ENCODE data around the gene ADAMTS4. TPM values are rescaled to one million over a fixed set of nuclear protein-coding genes. Genes with fewer than 3 reads are reported as not detected.

ADAMTS4 gene
- total and polyA plus RNA-seq, 9 of the 15 experiments (the other 6 are each of a cell fraction or from before 2014, with no cell fraction given), result 0.07 to 3.7 (median 0.41) TPM

DNA sequence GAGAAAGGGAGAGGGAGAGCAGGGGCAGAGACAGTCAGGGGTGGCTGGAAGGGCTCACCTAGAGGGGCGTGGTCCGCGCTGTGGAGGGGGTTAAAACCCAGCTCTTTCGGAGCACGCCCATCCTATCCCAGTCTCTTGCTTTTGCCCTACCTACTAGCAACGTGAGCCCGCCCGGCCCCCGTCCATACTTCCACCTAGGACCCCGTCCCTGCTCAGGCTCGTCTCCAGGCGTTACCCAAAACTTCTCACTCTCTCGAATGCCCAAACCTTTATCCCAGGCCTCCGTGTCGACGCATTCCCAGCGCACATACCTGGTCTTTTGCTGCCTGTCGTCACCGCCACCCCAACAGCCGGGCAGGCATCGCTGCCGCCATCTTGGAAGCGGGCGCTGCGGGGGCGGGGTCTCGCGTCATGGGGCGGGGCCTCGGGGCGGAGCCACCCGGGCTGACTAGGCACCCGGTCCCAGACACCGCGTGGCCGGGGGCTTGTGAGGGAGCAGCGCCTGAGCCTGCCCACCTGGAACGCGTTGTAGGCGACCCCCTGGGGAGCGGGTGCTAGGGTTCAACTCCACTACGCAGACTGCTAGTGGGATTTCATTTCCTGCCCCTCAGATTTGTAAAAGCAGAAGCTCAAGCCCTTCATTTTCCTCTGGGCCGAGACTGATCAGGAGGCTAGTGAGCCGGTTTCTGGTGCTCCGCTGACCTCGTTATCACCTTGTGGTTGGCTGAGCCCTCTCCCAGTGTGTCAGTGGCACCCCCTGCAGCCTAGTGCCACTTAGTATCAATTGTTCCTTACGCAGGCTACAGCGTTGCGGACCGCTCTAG lies 21.5 kb downstream of the ADAMTS4 start, which contains the start of gene B4GALT3 (continued):
- TF ChIP-seq, protein P1, sequence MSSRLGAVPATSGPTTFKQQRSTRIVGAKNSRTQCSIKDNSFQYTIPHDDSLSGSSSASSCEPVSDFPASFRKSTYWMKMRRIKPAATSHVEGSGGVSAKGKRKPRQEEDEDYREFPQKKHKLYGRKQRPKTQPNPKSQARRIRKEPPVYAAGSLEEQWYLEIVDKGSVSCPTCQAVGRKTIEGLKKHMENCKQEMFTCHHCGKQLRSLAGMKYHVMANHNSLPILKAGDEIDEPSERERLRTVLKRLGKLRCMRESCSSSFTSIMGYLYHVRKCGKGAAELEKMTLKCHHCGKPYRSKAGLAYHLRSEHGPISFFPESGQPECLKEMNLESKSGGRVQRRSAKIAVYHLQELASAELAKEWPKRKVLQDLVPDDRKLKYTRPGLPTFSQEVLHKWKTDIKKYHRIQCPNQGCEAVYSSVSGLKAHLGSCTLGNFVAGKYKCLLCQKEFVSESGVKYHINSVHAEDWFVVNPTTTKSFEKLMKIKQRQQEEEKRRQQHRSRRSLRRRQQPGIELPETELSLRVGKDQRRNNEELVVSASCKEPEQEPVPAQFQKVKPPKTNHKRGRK (tag; IDR thresholded peaks at IDR 0.05), result no peak
- TF ChIP-seq HCFC1 (IDR thresholded peaks at IDR 0.05; ENCODE audit: low read depth, low read length) (peak; percentile 73), SRSF7 (optimal IDR thresholded peaks at IDR 0.05; ENCODE audit: low read depth, low read length) (no peak), ZFP36 (IDR thresholded peaks at IDR 0.05; ENCODE audit: low read depth, low read length, partially characterized antibody) (no peak), POLR2AphosphoS5 (IDR thresholded peaks at IDR 0.05; ENCODE audit: control insufficient read depth, insufficient read depth, low read depth, low read length) (peak; percentile 84), TBL1XR1 (IDR thresholded peaks at IDR 0.05; ENCODE audit: low read length in 2 of 2) (peak; percentile 46 to 68; a peak in 2 of 4 replicates), NFE2 (IDR thresholded peaks at IDR 0.05; ENCODE audit: low read depth) (peak; percentile 43)
- TF ChIP-seq, protein P2, sequence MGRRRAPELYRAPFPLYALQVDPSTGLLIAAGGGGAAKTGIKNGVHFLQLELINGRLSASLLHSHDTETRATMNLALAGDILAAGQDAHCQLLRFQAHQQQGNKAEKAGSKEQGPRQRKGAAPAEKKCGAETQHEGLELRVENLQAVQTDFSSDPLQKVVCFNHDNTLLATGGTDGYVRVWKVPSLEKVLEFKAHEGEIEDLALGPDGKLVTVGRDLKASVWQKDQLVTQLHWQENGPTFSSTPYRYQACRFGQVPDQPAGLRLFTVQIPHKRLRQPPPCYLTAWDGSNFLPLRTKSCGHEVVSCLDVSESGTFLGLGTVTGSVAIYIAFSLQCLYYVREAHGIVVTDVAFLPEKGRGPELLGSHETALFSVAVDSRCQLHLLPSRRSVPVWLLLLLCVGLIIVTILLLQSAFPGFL (CRISPR knock-in tag; IDR thresholded peaks at IDR 0.05), result 0 out of 2 replicates have a peak, but pooled peaks have one; percentile 15
- TF ChIP-seq, protein P3, sequence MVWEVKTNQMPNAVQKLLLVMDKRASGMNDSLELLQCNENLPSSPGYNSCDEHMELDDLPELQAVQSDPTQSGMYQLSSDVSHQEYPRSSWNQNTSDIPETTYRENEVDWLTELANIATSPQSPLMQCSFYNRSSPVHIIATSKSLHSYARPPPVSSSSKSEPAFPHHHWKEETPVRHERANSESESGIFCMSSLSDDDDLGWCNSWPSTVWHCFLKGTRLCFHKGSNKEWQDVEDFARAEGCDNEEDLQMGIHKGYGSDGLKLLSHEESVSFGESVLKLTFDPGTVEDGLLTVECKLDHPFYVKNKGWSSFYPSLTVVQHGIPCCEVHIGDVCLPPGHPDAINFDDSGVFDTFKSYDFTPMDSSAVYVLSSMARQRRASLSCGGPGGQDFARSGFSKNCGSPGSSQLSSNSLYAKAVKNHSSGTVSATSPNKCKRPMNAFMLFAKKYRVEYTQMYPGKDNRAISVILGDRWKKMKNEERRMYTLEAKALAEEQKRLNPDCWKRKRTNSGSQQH (CRISPR knock-in tag; IDR thresholded peaks at IDR 0.05), result 0 out of 2 replicates have a peak, but pooled peaks have one; percentile 58
- TF ChIP-seq, protein P4, sequence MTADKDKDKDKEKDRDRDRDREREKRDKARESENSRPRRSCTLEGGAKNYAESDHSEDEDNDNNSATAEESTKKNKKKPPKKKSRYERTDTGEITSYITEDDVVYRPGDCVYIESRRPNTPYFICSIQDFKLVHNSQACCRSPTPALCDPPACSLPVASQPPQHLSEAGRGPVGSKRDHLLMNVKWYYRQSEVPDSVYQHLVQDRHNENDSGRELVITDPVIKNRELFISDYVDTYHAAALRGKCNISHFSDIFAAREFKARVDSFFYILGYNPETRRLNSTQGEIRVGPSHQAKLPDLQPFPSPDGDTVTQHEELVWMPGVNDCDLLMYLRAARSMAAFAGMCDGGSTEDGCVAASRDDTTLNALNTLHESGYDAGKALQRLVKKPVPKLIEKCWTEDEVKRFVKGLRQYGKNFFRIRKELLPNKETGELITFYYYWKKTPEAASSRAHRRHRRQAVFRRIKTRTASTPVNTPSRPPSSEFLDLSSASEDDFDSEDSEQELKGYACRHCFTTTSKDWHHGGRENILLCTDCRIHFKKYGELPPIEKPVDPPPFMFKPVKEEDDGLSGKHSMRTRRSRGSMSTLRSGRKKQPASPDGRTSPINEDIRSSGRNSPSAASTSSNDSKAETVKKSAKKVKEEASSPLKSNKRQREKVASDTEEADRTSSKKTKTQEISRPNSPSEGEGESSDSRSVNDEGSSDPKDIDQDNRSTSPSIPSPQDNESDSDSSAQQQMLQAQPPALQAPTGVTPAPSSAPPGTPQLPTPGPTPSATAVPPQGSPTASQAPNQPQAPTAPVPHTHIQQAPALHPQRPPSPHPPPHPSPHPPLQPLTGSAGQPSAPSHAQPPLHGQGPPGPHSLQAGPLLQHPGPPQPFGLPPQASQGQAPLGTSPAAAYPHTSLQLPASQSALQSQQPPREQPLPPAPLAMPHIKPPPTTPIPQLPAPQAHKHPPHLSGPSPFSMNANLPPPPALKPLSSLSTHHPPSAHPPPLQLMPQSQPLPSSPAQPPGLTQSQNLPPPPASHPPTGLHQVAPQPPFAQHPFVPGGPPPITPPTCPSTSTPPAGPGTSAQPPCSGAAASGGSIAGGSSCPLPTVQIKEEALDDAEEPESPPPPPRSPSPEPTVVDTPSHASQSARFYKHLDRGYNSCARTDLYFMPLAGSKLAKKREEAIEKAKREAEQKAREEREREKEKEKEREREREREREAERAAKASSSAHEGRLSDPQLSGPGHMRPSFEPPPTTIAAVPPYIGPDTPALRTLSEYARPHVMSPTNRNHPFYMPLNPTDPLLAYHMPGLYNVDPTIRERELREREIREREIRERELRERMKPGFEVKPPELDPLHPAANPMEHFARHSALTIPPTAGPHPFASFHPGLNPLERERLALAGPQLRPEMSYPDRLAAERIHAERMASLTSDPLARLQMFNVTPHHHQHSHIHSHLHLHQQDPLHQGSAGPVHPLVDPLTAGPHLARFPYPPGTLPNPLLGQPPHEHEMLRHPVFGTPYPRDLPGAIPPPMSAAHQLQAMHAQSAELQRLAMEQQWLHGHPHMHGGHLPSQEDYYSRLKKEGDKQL (CRISPR knock-in tag; IDR thresholded peaks at IDR 0.05; ENCODE audit: borderline replicate concordance), result no peak
- TF ChIP-seq, protein P5, sequence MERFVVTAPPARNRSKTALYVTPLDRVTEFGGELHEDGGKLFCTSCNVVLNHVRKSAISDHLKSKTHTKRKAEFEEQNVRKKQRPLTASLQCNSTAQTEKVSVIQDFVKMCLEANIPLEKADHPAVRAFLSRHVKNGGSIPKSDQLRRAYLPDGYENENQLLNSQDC (CRISPR knock-in tag; IDR thresholded peaks at IDR 0.05), result no peak
- TF ChIP-seq, protein P6, sequence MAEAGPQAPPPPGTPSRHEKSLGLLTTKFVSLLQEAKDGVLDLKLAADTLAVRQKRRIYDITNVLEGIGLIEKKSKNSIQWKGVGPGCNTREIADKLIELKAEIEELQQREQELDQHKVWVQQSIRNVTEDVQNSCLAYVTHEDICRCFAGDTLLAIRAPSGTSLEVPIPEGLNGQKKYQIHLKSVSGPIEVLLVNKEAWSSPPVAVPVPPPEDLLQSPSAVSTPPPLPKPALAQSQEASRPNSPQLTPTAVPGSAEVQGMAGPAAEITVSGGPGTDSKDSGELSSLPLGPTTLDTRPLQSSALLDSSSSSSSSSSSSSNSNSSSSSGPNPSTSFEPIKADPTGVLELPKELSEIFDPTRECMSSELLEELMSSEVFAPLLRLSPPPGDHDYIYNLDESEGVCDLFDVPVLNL (CRISPR knock-in tag; IDR thresholded peaks at IDR 0.05; ENCODE audit: low read depth), result no peak
